NK-92 (cell line): ENCODE measurements around the gene ETHE1.

Experiments
- DNase-seq: peaks from one replicate; lab custom pipeline; 2025; ENCODE audit not compliant: unreplicated experiment; lab: John Stamatoyannopoulos, UW

ETHE1 gene

GRCh38 chr19:43467276-43467675 lies 59.7 kb downstream of the ETHE1 start:
- no peak for DNase-seq

- DNase-seq, result no peak
Observed at GRCh38 chr19:43466793-43467192, 60.2 kb downstream of the ETHE1 start.

- no peak for DNase-seq
Observed at GRCh38 chr19:43465468-43466120, 61.4 kb downstream of the ETHE1 start, which contains the start of gene LYPD3. Gene LYPD3, minus strand, starts transcription at chr19:43465608. Its CDS starts 37 bp downstream, at chr19:43465571.

- DNase-seq, result no peak
Observed at GRCh38 chr19:43464134-43464775, 62.7 kb downstream of the ETHE1 start.

GRCh38 chr19:43463381-43464133 lies 63.4 kb downstream of the ETHE1 start:
- DNase-seq, result peak; percentile 96

- DNase-seq, result no peak
Observed at GRCh38 chr19:43462785-43463380, 64.1 kb downstream of the ETHE1 start.

- DNase-seq, result no peak
Observed at GRCh38 chr19:43462383-43462782, 64.6 kb downstream of the ETHE1 start.

- no peak for DNase-seq
Observed at GRCh38 chr19:43461303-43461702, 65.7 kb downstream of the ETHE1 start.

GRCh38 chr19:43460362-43461016 lies 66.5 kb downstream of the ETHE1 start:
- no peak for DNase-seq

GRCh38 chr19:43457809-43458208 lies 69.2 kb downstream of the ETHE1 start:
- DNase-seq, result no peak
